SH-SY5Y (cell line): ENCODE data around the gene UBE2J1.

Experiments used
- GATA2 ChIP-seq: IDR thresholded peaks from 2 replicates; pipeline ENCODE4 v1.6.1; 2011; ENCODE audit warnings: mild to moderate bottlenecking, low read depth, low read length
- GATA3 ChIP-seq: IDR thresholded peaks from 2 replicates; pipeline ENCODE4 v1.6.1; 2011; ENCODE audit warnings: low read depth, mild to moderate bottlenecking, low read length, moderate library complexity

- TF ChIP-seq GATA3 (no peak), GATA2 (no peak)
Observed at GRCh38 chr6:89339565-89339964, 13.0 kb downstream of the UBE2J1 start.
